GM12878 (cell line): Measurements from ENCODE around the gene MEIS1. TPM values are rescaled to one million over a fixed set of nuclear protein-coding genes. Genes with fewer than 3 reads are reported as not detected.

Source experiments
- ATAC-seq: fragments of 200-7000 bp; cut with Tn5 transposase; 3 replicates; pipeline ENCODE4 v1.9.1; 2020; ENCODE audit warnings: mild to moderate bottlenecking, moderate library complexity
- BruUV-seq: library from RNA; stranded (reverse); fragments of 400-500 nt; replicated peaks from 2 replicates; lab custom pipeline; 2021; lab: Mats Ljungman, UMichigan
- CTCF ChIA-PET: fragments of 300-600 bp; sonication (Branson Sonifier 250); formaldehyde crosslinking; extraction: SDS; loops from one replicate; lab custom pipeline; 2021; ENCODE audit warnings: inconsistent platforms; lab: Yijun Ruan, JAX
- POLR2A ChIA-PET: fragments of 350-600 bp; formaldehyde crosslinking; extraction: SDS; loops from one replicate; lab custom pipeline; 2021; ENCODE audit warnings: inconsistent platforms; lab: Charles Lee
- RAD21 ChIA-PET: fragments of 300-600 bp; sonication (Branson Sonifier 250); formaldehyde crosslinking; loops from one replicate; lab custom pipeline; 2023; ENCODE audit warnings: antibody characterized with exemption; ENCODE audit not compliant: unreplicated experiment; lab: Charles Lee
- SMC1A ChIA-PET: fragments of 300-600 bp; sonication (Branson Sonifier 250); formaldehyde crosslinking; loops from one replicate; lab custom pipeline; 2023; ENCODE audit not compliant: unreplicated experiment, uncharacterized antibody; lab: Charles Lee
- DNase-seq: peaks from one replicate; pipeline ENCODE4 v3.0.0-alpha.2; 2011; ENCODE audit warnings: low read depth, low spot score
- FAIRE-seq: peaks from 3 replicates; lab custom pipeline; 2011; peaks lifted over from hg19 to GRCh38; lab: Jason Lieb, UNC
- H2AFZ ChIP-seq: 2 replicates; pipeline ENCODE4 v1.6.0; 2011; ENCODE audit warnings: low read depth, low read length, control low read depth; ENCODE audit not compliant: control insufficient read depth
- H3K27ac ChIP-seq: 2 replicates; pipeline ENCODE4 v1.5.1; 2011; ENCODE audit warnings: control low read depth; ENCODE audit not compliant: control insufficient read depth, insufficient read depth
- H3K27me3 ChIP-seq, 2 experiments: replicated peaks in 1 of 2; 2 replicates each; pipeline versions ENCODE4 v1.6.0 to v1.6.1; 2011; ENCODE audit warnings: low read length in 1 of 2; ENCODE audit not compliant: control insufficient read depth in 2 of 2, insufficient read depth in 2 of 2
- H3K36me3 ChIP-seq, 2 experiments: 2 replicates each; pipeline ENCODE4 v1.5.1; 2011; ENCODE audit warnings: low read length in 1 of 2; ENCODE audit not compliant: control insufficient read depth in 2 of 2, insufficient read depth in 2 of 2
- H3K4me1 ChIP-seq: 2 replicates; pipeline ENCODE4 v1.6.1; 2011; ENCODE audit warnings: mild to moderate bottlenecking, low read length, moderate library complexity, mixed read lengths; ENCODE audit not compliant: control insufficient read depth, insufficient read depth
- H3K4me2 ChIP-seq: 2 replicates; pipeline ENCODE4 v1.6.0; 2011; ENCODE audit warnings: control low read depth; ENCODE audit not compliant: control insufficient read depth, insufficient read depth
- H3K4me3 ChIP-seq: fragments of 200-600 bp; sonication (generic); 2 replicates; pipeline ENCODE4 v1.5.1; 2016
- H3K79me2 ChIP-seq: 2 replicates; pipeline ENCODE4 v1.6.0; 2011; ENCODE audit warnings: low read length; ENCODE audit not compliant: control insufficient read depth, insufficient read depth
- H3K9ac ChIP-seq: 2 replicates; pipeline ENCODE4 v1.8.0; 2011; ENCODE audit warnings: low read length, control low read depth, mixed read lengths; ENCODE audit not compliant: control insufficient read depth, insufficient read depth
- H3K9me3 ChIP-seq: replicated peaks from 3 replicates; pipeline ENCODE4 v1.5.1; 2011; ENCODE audit warnings: mild to moderate bottlenecking, low read length; ENCODE audit not compliant: control insufficient read depth, insufficient read depth
- H4K20me1 ChIP-seq: 2 replicates; pipeline ENCODE4 v1.6.0; 2011; ENCODE audit not compliant: control insufficient read depth, insufficient read depth
- BCLAF1 ChIP-seq: fragments of 450-650 bp; IDR thresholded peaks from 2 replicates; pipeline ENCODE4 v1.6.1; 2017; ENCODE audit warnings: antibody characterized with exemption, mild to moderate bottlenecking, moderate library complexity
- CHD1 ChIP-seq: IDR thresholded peaks from 2 replicates; pipeline ENCODE4 v1.6.1; 2012; ENCODE audit warnings: low read depth, low read length, improper control_type of control experiment
- EGR1 ChIP-seq, 2 experiments: IDR thresholded peaks; 1 replicate in 1 of 2; 2 replicates in 1 of 2; pipeline ENCODE4 v1.6.1; 2011 to 2012; ENCODE audit warnings: low read depth in 2 of 2, low read length in 2 of 2, borderline replicate concordance in 1 of 2, mild to moderate bottlenecking in 1 of 2, moderate library complexity in 1 of 2
- EP300 ChIP-seq, 2 experiments: fragments of 150-350 bp in 1 of 2; IDR thresholded peaks; 2 replicates each; pipeline ENCODE4 v1.6.1; 2011 to 2012; ENCODE audit warnings: low read depth in 2 of 2, low read length in 2 of 2, borderline replicate concordance in 1 of 2, improper control_type of control experiment in 1 of 2, inconsistent platforms in 1 of 2; ENCODE audit not compliant: control insufficient read depth in 1 of 2
- ESRRA ChIP-seq: IDR thresholded peaks from 2 replicates; pipeline ENCODE4 v1.6.1; 2012; ENCODE audit warnings: mild to moderate bottlenecking, low read length, improper control_type of control experiment
- ETV6 ChIP-seq, 2 experiments: fragments of 450-650 bp in 1 of 2; IDR thresholded peaks in 1 of 2; conservative IDR thresholded peaks in 1 of 2; 2 replicates each; pipeline ENCODE4 v1.6.1; 2014; ENCODE audit warnings: antibody characterized with exemption in 1 of 2, borderline replicate concordance in 1 of 2, low read depth in 1 of 2, mild to moderate bottlenecking in 1 of 2, moderate library complexity in 1 of 2
- FOXM1 ChIP-seq: IDR thresholded peaks from 2 replicates; pipeline ENCODE4 v1.6.1; 2012; ENCODE audit warnings: low read depth, mild to moderate bottlenecking, inconsistent platforms, low read length, moderate library complexity
- IKZF1 ChIP-seq: fragments of 450-650 bp; conservative IDR thresholded peaks from 2 replicates; pipeline ENCODE4 v1.6.1; 2017; ENCODE audit warnings: antibody characterized with exemption, mild to moderate bottlenecking
- KDM1A ChIP-seq: fragments of 200-600 bp; sonication (generic); IDR thresholded peaks from 2 replicates; pipeline ENCODE4 v1.6.1; 2016; ENCODE audit warnings: borderline replicate concordance
- PKNOX1 ChIP-seq: fragments of 450-650 bp; IDR thresholded peaks from 2 replicates; pipeline ENCODE4 v1.6.1; 2016; ENCODE audit warnings: mild to moderate bottlenecking
- SUPT20H ChIP-seq: IDR thresholded peaks from 2 replicates; pipeline ENCODE4 v1.6.1; 2011; ENCODE audit warnings: low read depth, mild to moderate bottlenecking, low read length, moderate library complexity, borderline replicate concordance; ENCODE audit not compliant: control insufficient read depth
- WRNIP1 ChIP-seq: IDR thresholded peaks from 2 replicates; pipeline ENCODE4 v1.6.1; 2011; ENCODE audit warnings: low read depth, low read length, improper control_type of control experiment, borderline replicate concordance
- ZNF207 ChIP-seq: fragments of 450-650 bp; IDR thresholded peaks from 2 replicates; pipeline ENCODE4 v1.6.1; 2014; ENCODE audit warnings: antibody characterized with exemption, mild to moderate bottlenecking, borderline replicate concordance
- ZNF384 ChIP-seq: IDR thresholded peaks from 2 replicates; pipeline ENCODE4 v1.6.1; 2012; ENCODE audit warnings: low read depth, mild to moderate bottlenecking, low read length, improper control_type of control experiment, borderline replicate concordance
- ZNF592 ChIP-seq: fragments of 450-650 bp; IDR thresholded peaks from 2 replicates; pipeline ENCODE4 v1.6.1; 2017; ENCODE audit warnings: mild to moderate bottlenecking, moderate library complexity
- WGBS: methylation state at CpG from one replicate; pipeline ENCODE4 v1.1.6; 2016; ENCODE audit warnings: low lambda C conversion rate; ENCODE audit not compliant: insufficient replicate concordance, insufficient coverage; ENCODE audit errors: missing lambda C conversion rate; 5-methylcytosine and 5-hydroxymethylcytosine counted together
- in situ Hi-C: fragments of 300-500 bp; cut with MboI; formaldehyde crosslinking; loops from 9 replicates; pipeline ENCODE4 v1.14.3; 2018; ENCODE audit warnings: mixed read lengths
- intact Hi-C: fragments of 100-400 bp; cut with micrococcal nuclease; formaldehyde crosslinking; loops from one replicate; pipeline ENCODE4 v1.14.2; 2022; ENCODE audit not compliant: unreplicated experiment
- polyA plus RNA-seq, 11 experiments: library from polyadenylated mRNA; depleted of rRNA in 4 of 11; unstranded in 6 of 11; stranded (reverse) in 5 of 11; fragments of >200 nt; fragmentation: Nextera tagmentation in 4 of 11; fragmentation: Illumina TruSeq in 1 of 11; extraction: Ambion mirVana in 4 of 11; extraction: Trizol in 1 of 11; gene quantifications; 1 replicate in 1 of 11; 2 replicates in 10 of 11; pipeline versions ENCODE4 v1.2.1 to v1.2.3, GENCODE V29; 2011 to 2016; ENCODE audit warnings: inconsistent platforms in 2 of 11, missing spikeins in 2 of 11, low read depth in 1 of 11
- total RNA-seq, 4 experiments: library from RNA; depleted of rRNA in 3 of 4; stranded (reverse); fragments of >200 nt in 3 of 4; fragmentation: Illumina TruSeq in 1 of 4; extraction: Trizol in 1 of 4; gene quantifications; 2 replicates each; pipeline versions ENCODE4 v1.2.1 to v1.2.3, GENCODE V29; 2013 to 2021

MEIS1 gene
- total and polyA plus RNA-seq, 10 of the 15 experiments (the other 5 are each of a cell fraction or from before 2014, with no cell fraction given) = 0.04 to 0.31 (median 0.14) TPM; not detected in 6

GRCh38 chr2:66523377-66523969 lies 88.5 kb downstream of the MEIS1 start:
- no peak for DNase-seq
- no peak overlapping the region for H3K4me2 ChIP-seq
- no peak for FAIRE-seq
- no peak overlapping the region for H3K27ac ChIP-seq
- no peaks in the 10 kb centered on the region for H3K27me3 ChIP-seq
- ChIA-PET POLR2A (no interaction called here), SMC1A (no interaction called here), CTCF (no interaction called here), RAD21 (no interaction called here)
- no peak overlapping the region for H3K4me3 ChIP-seq
- H3K36me3 ChIP-seq = no peaks in the 10 kb centered on the region
- ATAC-seq = no peak
- BruUV-seq = no TSS peak
- no peak overlapping the region for H2AFZ ChIP-seq
- in situ Hi-C loops (no loop called here), intact Hi-C loops (no loop called here)
- H3K79me2 ChIP-seq = no peaks in the 10 kb centered on the region
- H4K20me1 ChIP-seq = no peaks in the 10 kb centered on the region
- H3K9me3 ChIP-seq = no peaks in the 10 kb centered on the region
- H3K9ac ChIP-seq = no peak overlapping the region
- H3K4me1 ChIP-seq = no peaks in the 10 kb centered on the region
- 0% methylated on average over 5 of the region's 5 CpGs for WGBS
- TF ChIP-seq KDM1A = no peak
- TF ChIP-seq WRNIP1 = no peak
- no peak for TF ChIP-seq EGR1 (IDR thresholded peaks at IDR 0.05; ENCODE audit: borderline replicate concordance in 1 of 2, low read depth in 2 of 2, low read length in 2 of 2)
- no peak for TF ChIP-seq BCLAF1
- no peak for TF ChIP-seq SUPT20H
- no peak for TF ChIP-seq ETV6 (conservative IDR thresholded peaks at IDR 0.05 in 1 of 2, IDR thresholded peaks at IDR 0.05 in 1 of 2; ENCODE audit: borderline replicate concordance in 1 of 2, low read depth in 1 of 2)
- TF ChIP-seq FOXM1 = no peak
- no peak for TF ChIP-seq ZNF207
- TF ChIP-seq ESRRA = no peak
- no peak for TF ChIP-seq ZNF592
- TF ChIP-seq ZNF384 = no peak
- TF ChIP-seq CHD1 = no peak
- TF ChIP-seq IKZF1 = no peak
- TF ChIP-seq PKNOX1 = no peak
- no peak for TF ChIP-seq EP300 (IDR thresholded peaks at IDR 0.05; ENCODE audit: borderline replicate concordance in 1 of 2, control insufficient read depth in 1 of 2, low read depth in 2 of 2, low read length in 2 of 2)
